ENCODE results near the gene PPL. TPM values are rescaled to one million over a fixed set of nuclear protein-coding genes. Genes with fewer than 3 reads are reported as not detected.

Gene PPL
- total RNA-seq, 1 experiment from 2014 or later, result 0.04 TPM

- CTCF ChIA-PET, result no interaction called here
- BruUV-seq (replicated peaks), result no TSS peak
- no peaks in the 10 kb centered on the region for H3K4me1 ChIP-seq (ENCODE audit: insufficient read depth, low read length, poor library complexity, severe bottlenecking)
- POLR2A ChIA-PET (ENCODE audit: low non-redundant PET), result no interaction called here
- H3K27ac ChIP-seq (ENCODE audit: low read depth, low read length, poor library complexity, severe bottlenecking), result no peak overlapping the region
- no peaks in the 10 kb centered on the region for H3K27me3 ChIP-seq (replicated peaks; ENCODE audit: insufficient read depth, low read depth, low read length, poor library complexity)
- H3K36me3 ChIP-seq (ENCODE audit: insufficient read depth, low read length, poor library complexity, severe bottlenecking), result peaks cover 78% of the 10 kb centered on the region
- no peaks in the 10 kb centered on the region for H3K9me3 ChIP-seq (ENCODE audit: low read depth, low read length, poor library complexity, severe bottlenecking)
- DNase-seq (ENCODE audit: low spot score), result no peak
- TF ChIP-seq EZH2 (IDR thresholded peaks at IDR 0.05; ENCODE audit: borderline replicate concordance, low read depth, low read length, poor library complexity, severe bottlenecking), result no peak
- TF ChIP-seq CTCF (conservative IDR thresholded peaks at IDR 0.05; ENCODE audit: low read depth, low read length), result no peak
- intact Hi-C loops (cut with micrococcal nuclease; ENCODE audit: unreplicated experiment), result no loop called here
- H3K4me3 ChIP-seq (ENCODE audit: low read depth, low read length, poor library complexity, severe bottlenecking), result no peak overlapping the region
These were observed 77.6 kb downstream of the PPL start for GRCh38 chr16:4859190-4859899.

- no peaks in the 10 kb centered on the region for H3K4me1 ChIP-seq (ENCODE audit: insufficient read depth, low read length, poor library complexity, severe bottlenecking)
- ChIA-PET CTCF (no interaction called here), POLR2A (ENCODE audit: low non-redundant PET) (no interaction called here)
- H3K9me3 ChIP-seq (ENCODE audit: low read depth, low read length, poor library complexity, severe bottlenecking), result no peaks in the 10 kb centered on the region
- H3K27ac ChIP-seq (ENCODE audit: low read depth, low read length, poor library complexity, severe bottlenecking), result no peak overlapping the region
- no peaks in the 10 kb centered on the region for H3K27me3 ChIP-seq (replicated peaks; ENCODE audit: insufficient read depth, low read depth, low read length, poor library complexity)
- intact Hi-C loops (cut with micrococcal nuclease; ENCODE audit: unreplicated experiment), result no loop called here
- no peak overlapping the region for H3K4me3 ChIP-seq (ENCODE audit: low read depth, low read length, poor library complexity, severe bottlenecking)
- TF ChIP-seq CTCF (conservative IDR thresholded peaks at IDR 0.05; ENCODE audit: low read depth, low read length) (no peak), EZH2 (IDR thresholded peaks at IDR 0.05; ENCODE audit: borderline replicate concordance, low read depth, low read length, poor library complexity, severe bottlenecking) (no peak)
- no TSS peak for BruUV-seq (replicated peaks)
- peaks cover 68% of the 10 kb centered on the region for H3K36me3 ChIP-seq (ENCODE audit: insufficient read depth, low read length, poor library complexity, severe bottlenecking)
- DNase-seq (ENCODE audit: low spot score), result no peak
These were observed 81.1 kb downstream of the PPL start for GRCh38 chr16:4855804-4856203.

DNA sequence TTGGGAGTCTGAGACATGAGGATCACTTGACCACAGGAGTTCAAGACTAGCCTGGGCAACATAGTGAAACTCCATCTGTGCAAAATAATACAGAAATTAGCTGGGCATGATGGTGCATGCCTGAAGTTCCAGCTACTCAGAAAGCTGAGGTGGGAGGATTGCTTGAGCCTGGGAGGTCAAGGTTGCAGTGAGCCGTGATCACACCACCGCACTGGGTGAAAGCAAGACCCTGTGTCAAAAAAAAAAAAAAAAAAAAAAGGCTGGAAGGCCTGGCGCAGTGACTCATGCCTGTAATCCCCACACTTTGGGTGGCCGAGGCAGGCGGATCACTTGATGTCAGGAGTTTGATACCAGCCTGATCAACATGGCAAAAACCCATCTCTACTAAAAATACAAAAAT lies 81.6 kb downstream of the PPL start:
- Histone ChIP-seq H3K9me3 (ENCODE audit: low read depth, low read length, poor library complexity, severe bottlenecking) (no peaks in the 10 kb centered on the region), H3K27ac (ENCODE audit: low read depth, low read length, poor library complexity, severe bottlenecking) (no peak overlapping the region), H3K36me3 (ENCODE audit: insufficient read depth, low read length, poor library complexity, severe bottlenecking) (peaks cover 64% of the 10 kb centered on the region), H3K4me3 (ENCODE audit: low read depth, low read length, poor library complexity, severe bottlenecking) (no peak overlapping the region), H3K27me3 (replicated peaks; ENCODE audit: insufficient read depth, low read depth, low read length, poor library complexity) (no peaks in the 10 kb centered on the region), H3K4me1 (ENCODE audit: insufficient read depth, low read length, poor library complexity, severe bottlenecking) (no peaks in the 10 kb centered on the region)
- CTCF ChIA-PET, result no interaction called here
- TF ChIP-seq CTCF (conservative IDR thresholded peaks at IDR 0.05; ENCODE audit: low read depth, low read length) (no peak), EZH2 (IDR thresholded peaks at IDR 0.05; ENCODE audit: borderline replicate concordance, low read depth, low read length, poor library complexity, severe bottlenecking) (no peak)
- POLR2A ChIA-PET (ENCODE audit: low non-redundant PET), result no interaction called here
- intact Hi-C loops (cut with micrococcal nuclease; ENCODE audit: unreplicated experiment), result no loop called here
- no TSS peak for BruUV-seq (replicated peaks)
- DNase-seq (ENCODE audit: low spot score), result no peak
